Neural cell (in vitro differentiated cells): ENCODE data around the gene POLL. TPM values are rescaled to one million over a fixed set of nuclear protein-coding genes. Genes with fewer than 3 reads are reported as not detected.

Experiments used
- H2AFZ ChIP-seq: fragments of 200-600, 300-800 bp; sonication (generic), shearing (Covaris generic); 2 replicates; pipeline ENCODE4 v1.6.0; 2014; ENCODE audit warnings: low read depth, mild to moderate bottlenecking, antibody characterized with exemption, low read length, moderate library complexity
- H3F3A ChIP-seq: fragments of 200-600 bp; shearing (Covaris generic); 2 replicates; pipeline ENCODE4 v1.6.1; 2016; ENCODE audit warnings: mild to moderate bottlenecking, moderate library complexity, mixed read lengths, antibody characterized with exemption, low read length; ENCODE audit not compliant: insufficient read depth, poor library complexity, severe bottlenecking
- H3K27ac ChIP-seq: fragments of 200-600, 300-800 bp; sonication (generic), shearing (Covaris generic); 2 replicates; pipeline ENCODE4 v1.5.1; 2014; ENCODE audit warnings: mild to moderate bottlenecking, low read length, moderate library complexity
- H3K27me3 ChIP-seq: fragments of 300-800, 200-600 bp; sonication (generic), shearing (Covaris generic); 2 replicates; pipeline ENCODE4 v1.6.0; 2014; ENCODE audit warnings: mild to moderate bottlenecking, low read depth, low read length, moderate library complexity; ENCODE audit not compliant: insufficient read depth
- H3K36me3 ChIP-seq: fragments of 300-800, 200-600 bp; sonication (generic), shearing (Covaris generic); 2 replicates; pipeline ENCODE4 v1.5.1; 2014; ENCODE audit warnings: mild to moderate bottlenecking, antibody characterized with exemption, low read length, moderate library complexity; ENCODE audit not compliant: insufficient read depth
- H3K4me2 ChIP-seq: fragments of 300-800, 200-600 bp; sonication (generic), shearing (Covaris generic); 2 replicates; pipeline ENCODE4 v1.6.0; 2014; ENCODE audit warnings: mild to moderate bottlenecking, low read length
- H3K4me3 ChIP-seq: fragments of 300-800, 200-600 bp; sonication (generic), shearing (Covaris generic); 2 replicates; pipeline ENCODE4 v1.5.1; 2014; ENCODE audit warnings: mild to moderate bottlenecking, low read length, moderate library complexity
- H3K79me2 ChIP-seq: fragments of 200-600 bp; shearing (Covaris generic); replicated peaks from 2 replicates; pipeline ENCODE4 v1.6.0; 2014; ENCODE audit warnings: mild to moderate bottlenecking, low read length, moderate library complexity; ENCODE audit not compliant: insufficient read depth
- H3K9ac ChIP-seq: fragments of 300-800, 200-600 bp; sonication (generic), shearing (Covaris generic); 2 replicates; pipeline ENCODE4 v1.6.1; 2016; ENCODE audit warnings: mild to moderate bottlenecking, low read length, mixed read lengths
- H3K9me2 ChIP-seq: fragments of 200-600 bp; shearing (Covaris generic); 2 replicates; pipeline ENCODE4 v1.6.1; 2016; ENCODE audit warnings: mild to moderate bottlenecking, low read length, mixed read lengths; ENCODE audit not compliant: insufficient read depth
- H3K9me3 ChIP-seq: fragments of 200-600, 300-800 bp; sonication (generic), shearing (Covaris generic); 2 replicates; pipeline ENCODE4 v1.6.1; 2016; ENCODE audit warnings: mild to moderate bottlenecking, mixed run types, low read length, moderate library complexity, mixed read lengths
- H4K20me1 ChIP-seq: fragments of 200-600 bp; shearing (Covaris generic); 2 replicates; pipeline ENCODE4 v1.6.1; 2016; ENCODE audit warnings: mild to moderate bottlenecking, mixed run types; ENCODE audit not compliant: insufficient read depth
- EP300 ChIP-seq: fragments of 450-650 bp; conservative IDR thresholded peaks from 2 replicates; pipeline ENCODE4 v1.6.1; 2014; ENCODE audit warnings: antibody characterized with exemption, mild to moderate bottlenecking, moderate library complexity; ENCODE audit not compliant: poor library complexity, severe bottlenecking
- EZH2 ChIP-seq: fragments of 200-600, 300-800 bp; shearing (Covaris generic), sonication (generic); IDR thresholded peaks from 2 replicates; pipeline ENCODE4 v1.6.1; 2014; ENCODE audit warnings: antibody characterized with exemption, low read length, borderline replicate concordance, mild to moderate bottlenecking; ENCODE audit not compliant: insufficient read depth, poor library complexity, severe bottlenecking
- MXI1 ChIP-seq: fragments of 450-650 bp; conservative IDR thresholded peaks from 2 replicates; pipeline ENCODE4 v1.6.1; 2014; ENCODE audit warnings: antibody characterized with exemption, mild to moderate bottlenecking; ENCODE audit not compliant: poor library complexity, severe bottlenecking
- POLR2AphosphoS5 ChIP-seq: IDR thresholded peaks from 2 replicates; pipeline ENCODE4 v1.6.1; 2012
- RAD21 ChIP-seq: fragments of 450-650 bp; conservative IDR thresholded peaks from 2 replicates; pipeline ENCODE4 v1.6.1; 2014; ENCODE audit warnings: antibody characterized with exemption, mild to moderate bottlenecking, moderate library complexity
- SMC3 ChIP-seq: fragments of 450-650 bp; conservative IDR thresholded peaks from 2 replicates; pipeline ENCODE4 v1.6.1; 2014; ENCODE audit warnings: antibody characterized with exemption, mild to moderate bottlenecking, moderate library complexity; ENCODE audit not compliant: poor library complexity
- TAF1 ChIP-seq: IDR thresholded peaks from 2 replicates; pipeline ENCODE4 v1.6.1; 2012; ENCODE audit warnings: low read depth
- polyA plus RNA-seq: library from polyadenylated mRNA; depleted of rRNA; stranded (reverse); fragments of >200 nt; gene quantifications from 2 replicates; pipeline ENCODE4 v1.2.3, GENCODE V29; 2014
- TF ChIP-seq, protein P1 (sequence below): fragments of 450-650 bp; IDR thresholded peaks from 2 replicates; pipeline ENCODE4 v1.5.1; 2014; ENCODE audit warnings: antibody characterized with exemption, mild to moderate bottlenecking, moderate library complexity; ENCODE audit not compliant: poor library complexity, severe bottlenecking
- TF ChIP-seq, protein P2 (sequence below): IDR thresholded peaks from 2 replicates; pipeline ENCODE4 v1.6.1; 2012; ENCODE audit warnings: borderline replicate concordance

The POLL gene
- polyA plus RNA-seq, 1 donor from 2014 or later = 23.0 TPM

DNA sequence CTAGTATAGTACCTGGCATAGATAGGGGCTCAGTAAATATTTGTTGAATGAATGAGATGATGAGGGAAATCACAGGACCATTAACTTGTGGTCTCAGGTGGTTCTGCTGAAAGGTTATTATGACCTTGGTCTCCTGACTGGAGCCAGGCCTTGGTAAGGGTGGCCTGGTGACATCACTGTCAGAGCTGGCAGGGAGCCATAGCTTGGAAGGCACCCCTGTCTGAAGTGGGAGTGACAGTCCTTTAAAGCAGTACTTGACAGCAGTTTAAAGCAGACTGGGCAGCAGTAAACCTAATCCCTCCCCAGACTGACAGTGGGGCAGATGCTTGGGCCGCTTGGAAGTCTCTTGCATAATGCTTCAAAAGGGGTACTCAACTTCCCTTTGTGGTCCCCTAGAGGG, 13.5 kb upstream of the POLL start:
- H3K27ac ChIP-seq = no peak overlapping the region
- no peaks in the 10 kb centered on the region for H3F3A ChIP-seq
- no peaks in the 10 kb centered on the region for H3K9me2 ChIP-seq
- no peaks in the 10 kb centered on the region for H4K20me1 ChIP-seq
- no peaks in the 10 kb centered on the region for H3K27me3 ChIP-seq
- no peaks in the 10 kb centered on the region for H3K79me2 ChIP-seq
- H3K9ac ChIP-seq = no peak overlapping the region
- no peak overlapping the region for H2AFZ ChIP-seq
- no peaks in the 10 kb centered on the region for H3K9me3 ChIP-seq
- H3K4me3 ChIP-seq = no peak overlapping the region
- no peak overlapping the region for H3K4me2 ChIP-seq
- no peaks in the 10 kb centered on the region for H3K36me3 ChIP-seq
- TF ChIP-seq TAF1 (no peak), MXI1 (no peak), EP300 (no peak), EZH2 (no peak), RAD21 (no peak), SMC3 (no peak)
- TF ChIP-seq, protein P1, sequence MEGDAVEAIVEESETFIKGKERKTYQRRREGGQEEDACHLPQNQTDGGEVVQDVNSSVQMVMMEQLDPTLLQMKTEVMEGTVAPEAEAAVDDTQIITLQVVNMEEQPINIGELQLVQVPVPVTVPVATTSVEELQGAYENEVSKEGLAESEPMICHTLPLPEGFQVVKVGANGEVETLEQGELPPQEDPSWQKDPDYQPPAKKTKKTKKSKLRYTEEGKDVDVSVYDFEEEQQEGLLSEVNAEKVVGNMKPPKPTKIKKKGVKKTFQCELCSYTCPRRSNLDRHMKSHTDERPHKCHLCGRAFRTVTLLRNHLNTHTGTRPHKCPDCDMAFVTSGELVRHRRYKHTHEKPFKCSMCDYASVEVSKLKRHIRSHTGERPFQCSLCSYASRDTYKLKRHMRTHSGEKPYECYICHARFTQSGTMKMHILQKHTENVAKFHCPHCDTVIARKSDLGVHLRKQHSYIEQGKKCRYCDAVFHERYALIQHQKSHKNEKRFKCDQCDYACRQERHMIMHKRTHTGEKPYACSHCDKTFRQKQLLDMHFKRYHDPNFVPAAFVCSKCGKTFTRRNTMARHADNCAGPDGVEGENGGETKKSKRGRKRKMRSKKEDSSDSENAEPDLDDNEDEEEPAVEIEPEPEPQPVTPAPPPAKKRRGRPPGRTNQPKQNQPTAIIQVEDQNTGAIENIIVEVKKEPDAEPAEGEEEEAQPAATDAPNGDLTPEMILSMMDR = no peak
- TF ChIP-seq, protein P2, sequence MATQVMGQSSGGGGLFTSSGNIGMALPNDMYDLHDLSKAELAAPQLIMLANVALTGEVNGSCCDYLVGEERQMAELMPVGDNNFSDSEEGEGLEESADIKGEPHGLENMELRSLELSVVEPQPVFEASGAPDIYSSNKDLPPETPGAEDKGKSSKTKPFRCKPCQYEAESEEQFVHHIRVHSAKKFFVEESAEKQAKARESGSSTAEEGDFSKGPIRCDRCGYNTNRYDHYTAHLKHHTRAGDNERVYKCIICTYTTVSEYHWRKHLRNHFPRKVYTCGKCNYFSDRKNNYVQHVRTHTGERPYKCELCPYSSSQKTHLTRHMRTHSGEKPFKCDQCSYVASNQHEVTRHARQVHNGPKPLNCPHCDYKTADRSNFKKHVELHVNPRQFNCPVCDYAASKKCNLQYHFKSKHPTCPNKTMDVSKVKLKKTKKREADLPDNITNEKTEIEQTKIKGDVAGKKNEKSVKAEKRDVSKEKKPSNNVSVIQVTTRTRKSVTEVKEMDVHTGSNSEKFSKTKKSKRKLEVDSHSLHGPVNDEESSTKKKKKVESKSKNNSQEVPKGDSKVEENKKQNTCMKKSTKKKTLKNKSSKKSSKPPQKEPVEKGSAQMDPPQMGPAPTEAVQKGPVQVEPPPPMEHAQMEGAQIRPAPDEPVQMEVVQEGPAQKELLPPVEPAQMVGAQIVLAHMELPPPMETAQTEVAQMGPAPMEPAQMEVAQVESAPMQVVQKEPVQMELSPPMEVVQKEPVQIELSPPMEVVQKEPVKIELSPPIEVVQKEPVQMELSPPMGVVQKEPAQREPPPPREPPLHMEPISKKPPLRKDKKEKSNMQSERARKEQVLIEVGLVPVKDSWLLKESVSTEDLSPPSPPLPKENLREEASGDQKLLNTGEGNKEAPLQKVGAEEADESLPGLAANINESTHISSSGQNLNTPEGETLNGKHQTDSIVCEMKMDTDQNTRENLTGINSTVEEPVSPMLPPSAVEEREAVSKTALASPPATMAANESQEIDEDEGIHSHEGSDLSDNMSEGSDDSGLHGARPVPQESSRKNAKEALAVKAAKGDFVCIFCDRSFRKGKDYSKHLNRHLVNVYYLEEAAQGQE = no peak

DNA sequence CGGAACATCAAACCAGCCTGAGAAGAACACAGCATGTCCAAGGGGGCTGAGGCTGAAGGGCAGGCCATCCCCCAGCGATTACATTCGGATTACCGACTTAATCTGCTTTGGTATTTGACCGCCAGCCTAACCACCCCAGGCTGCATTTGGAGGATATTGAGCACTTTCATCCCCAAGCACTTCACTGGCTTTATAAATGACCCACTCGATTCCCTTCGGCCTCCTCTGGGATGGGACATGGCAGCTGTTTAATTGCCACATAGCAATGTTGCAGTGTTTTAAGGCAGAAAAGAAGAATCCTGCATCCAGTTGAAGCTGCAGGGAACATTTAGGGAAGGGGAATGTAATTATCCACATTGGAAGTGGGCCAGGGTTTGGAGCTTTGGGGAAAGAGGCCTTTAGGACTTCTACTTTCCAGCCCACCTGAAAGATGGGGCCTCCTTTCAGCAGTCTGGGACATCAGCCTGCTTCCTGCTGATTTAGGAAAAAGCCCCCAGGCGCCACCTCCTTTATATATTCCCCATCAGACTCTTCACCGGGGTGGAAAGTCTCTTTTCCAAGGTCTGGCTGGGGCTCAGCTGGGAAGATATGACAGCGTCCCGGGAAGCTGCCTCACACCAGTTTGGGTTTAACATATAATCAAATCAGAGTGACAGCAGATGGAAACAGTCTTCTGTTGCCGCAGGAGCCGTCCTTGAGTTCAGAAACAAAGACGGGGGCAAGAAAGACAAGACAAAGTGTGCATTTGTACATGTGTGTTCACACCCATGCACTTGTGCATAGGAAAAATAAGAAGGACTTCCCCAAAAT, 9.2 kb upstream of the POLL start:
- H3K9ac ChIP-seq = no peak overlapping the region

More for the DNA sequence above, 9.2 kb upstream of the POLL start:
- no peak overlapping the region for H3K4me3 ChIP-seq
- no peaks in the 10 kb centered on the region for H3K27me3 ChIP-seq
- TF ChIP-seq MXI1 = no peak
- TF ChIP-seq, protein P1 = no peak
- TF ChIP-seq EP300 = no peak
- TF ChIP-seq SMC3 = no peak
- TF ChIP-seq POLR2AphosphoS5 = no peak
- no peak for TF ChIP-seq EZH2
- TF ChIP-seq, protein P2 = no peak
- no peak for TF ChIP-seq RAD21
- TF ChIP-seq TAF1 = no peak
- H3F3A ChIP-seq = no peaks in the 10 kb centered on the region
- no peaks in the 10 kb centered on the region for H3K36me3 ChIP-seq
- no peaks in the 10 kb centered on the region for H3K9me3 ChIP-seq
- no peaks in the 10 kb centered on the region for H3K79me2 ChIP-seq
- H3K9me2 ChIP-seq = no peaks in the 10 kb centered on the region
- no peak overlapping the region for H3K27ac ChIP-seq
- no peaks in the 10 kb centered on the region for H4K20me1 ChIP-seq
- no peak overlapping the region for H3K4me2 ChIP-seq
- H2AFZ ChIP-seq = no peak overlapping the region
